ENCODE data around the gene OSBPL8. TPM values are rescaled to one million over a fixed set of nuclear protein-coding genes. Genes with fewer than 3 reads are reported as not detected.
A peak's percentile ranks its signal among the peaks of the same experiment; 100 is the strongest.

The OSBPL8 gene
- total and polyA plus RNA-seq, 2 donors (not counting 1 experiment from before 2014, with no cell fraction given) = 11.1 to 112 TPM

DNA sequence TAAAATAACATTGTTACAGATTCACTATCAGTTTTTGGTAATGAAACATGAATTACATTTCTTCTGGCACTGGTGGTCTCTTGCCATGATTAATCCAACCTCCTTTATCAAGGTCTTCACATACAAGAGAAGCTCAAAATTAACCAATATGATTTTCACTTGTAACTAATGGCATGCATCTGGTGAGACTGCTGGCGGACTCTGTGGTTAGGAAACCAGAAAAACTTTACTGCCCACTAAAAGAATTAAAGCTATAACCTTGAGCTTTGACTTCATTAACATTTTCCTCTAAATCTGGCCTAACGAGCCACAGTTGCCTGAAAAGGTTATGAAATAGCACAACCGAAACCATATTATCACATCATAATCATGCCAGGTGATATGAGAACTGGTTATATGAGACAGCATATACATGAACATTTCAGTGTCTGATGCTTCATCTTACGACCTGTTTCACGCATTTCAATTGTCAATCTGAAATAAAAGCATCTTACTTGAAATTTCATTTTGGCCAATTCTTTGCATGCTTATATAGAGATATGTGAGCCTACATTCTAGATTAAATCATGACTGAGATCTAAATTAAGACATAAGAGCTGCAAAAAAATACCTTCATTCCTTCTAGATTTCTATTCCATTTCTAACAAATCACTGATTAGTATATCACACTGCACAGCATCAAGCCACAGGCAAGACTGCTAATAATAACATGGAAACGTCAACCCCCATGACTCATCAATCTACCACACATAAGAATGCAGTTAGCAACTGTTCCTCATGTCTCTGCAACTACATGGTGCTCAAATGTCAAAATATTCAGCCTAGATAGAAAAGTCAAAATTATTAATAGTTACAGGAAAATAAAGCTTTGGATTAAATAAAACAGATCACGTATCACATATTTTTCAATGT is 89.3 kb downstream of the OSBPL8 start:
- Mint-ChIP-seq H3K27me3 (no peaks in the 10 kb centered on the region), H3K4me1 (peaks cover 11% of the 10 kb centered on the region), H3K9me3 (ENCODE audit: insufficient read depth) (no peaks in the 10 kb centered on the region), H3K27ac (no peak overlapping the region), H3K4me3 (no peak overlapping the region)
- TF ChIP-seq, protein P1, sequence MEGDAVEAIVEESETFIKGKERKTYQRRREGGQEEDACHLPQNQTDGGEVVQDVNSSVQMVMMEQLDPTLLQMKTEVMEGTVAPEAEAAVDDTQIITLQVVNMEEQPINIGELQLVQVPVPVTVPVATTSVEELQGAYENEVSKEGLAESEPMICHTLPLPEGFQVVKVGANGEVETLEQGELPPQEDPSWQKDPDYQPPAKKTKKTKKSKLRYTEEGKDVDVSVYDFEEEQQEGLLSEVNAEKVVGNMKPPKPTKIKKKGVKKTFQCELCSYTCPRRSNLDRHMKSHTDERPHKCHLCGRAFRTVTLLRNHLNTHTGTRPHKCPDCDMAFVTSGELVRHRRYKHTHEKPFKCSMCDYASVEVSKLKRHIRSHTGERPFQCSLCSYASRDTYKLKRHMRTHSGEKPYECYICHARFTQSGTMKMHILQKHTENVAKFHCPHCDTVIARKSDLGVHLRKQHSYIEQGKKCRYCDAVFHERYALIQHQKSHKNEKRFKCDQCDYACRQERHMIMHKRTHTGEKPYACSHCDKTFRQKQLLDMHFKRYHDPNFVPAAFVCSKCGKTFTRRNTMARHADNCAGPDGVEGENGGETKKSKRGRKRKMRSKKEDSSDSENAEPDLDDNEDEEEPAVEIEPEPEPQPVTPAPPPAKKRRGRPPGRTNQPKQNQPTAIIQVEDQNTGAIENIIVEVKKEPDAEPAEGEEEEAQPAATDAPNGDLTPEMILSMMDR (IDR thresholded peaks at IDR 0.05) = no peak
- TF ChIP-seq EZH2 (IDR thresholded peaks at IDR 0.05; ENCODE audit: borderline replicate concordance, insufficient read depth, low read depth, low read length, poor library complexity, severe bottlenecking) = no peak
- Histone ChIP-seq H3K4me1 (ENCODE audit: control insufficient read depth in 2 of 2, insufficient read depth in 2 of 2, low read length in 2 of 2) (peaks cover 4 to 13% of the 10 kb centered on the region in 2 donors), H3K9me3 (ENCODE audit: control extremely low read depth in 1 of 3, control insufficient read depth in 2 of 3, insufficient read depth in 1 of 3, low read length in 2 of 3) (peaks cover 0 to 1% (median 0%) of the 10 kb centered on the region in 3 donors), H3K27ac (ENCODE audit: low read length in 2 of 2) (no peak overlapping the region), H3K4me3 (ENCODE audit: control extremely low read depth in 1 of 5, extremely low read depth in 1 of 5, insufficient read depth in 1 of 5, low read depth in 2 of 5, low read length in 4 of 5) (no peak overlapping the region), H3K36me3 (replicated peaks in 1 of 2; ENCODE audit: control extremely low read depth in 1 of 2, control insufficient read depth in 1 of 2, extremely low read depth in 1 of 2, insufficient read depth in 2 of 2, low read length in 1 of 2) (no peaks in the 10 kb centered on the region), H4K20me1 (ENCODE audit: control insufficient read depth, insufficient read depth, low read length, poor library complexity, severe bottlenecking) (peaks cover 20% of the 10 kb centered on the region), H2AFZ (ENCODE audit: insufficient read depth, low read depth, low read length, poor library complexity, severe bottlenecking) (no peak overlapping the region), H3K27me3 (replicated peaks in 1 of 4; ENCODE audit: control extremely low read depth in 1 of 4, control insufficient read depth in 3 of 4, insufficient read depth in 4 of 4, low read length in 3 of 4) (no peaks in the 10 kb centered on the region), H3K9ac (ENCODE audit: low read length) (no peak overlapping the region), H3K4me2 (replicated peaks; ENCODE audit: low read depth, low read length, poor library complexity, severe bottlenecking) (no peak overlapping the region), H3K79me2 (ENCODE audit: control insufficient read depth, insufficient read depth, low read length) (peaks cover 60% of the 10 kb centered on the region)
- WGBS (ENCODE audit: insufficient coverage) = 50% methylated on average over 2 of the region's 7 CpGs
- intact Hi-C loops (cut with micrococcal nuclease) = loop anchor here (5.0 kb wide), 1 partner anchor 37 kb away; no protein-coding TSS in a partner anchor
- CTCF ChIA-PET = interaction anchor here (1.7 to 1.8 kb wide), 3 partner anchors 14 to 117 kb away, joined by 4 to 7 read pairs (median 5); no protein-coding TSS in a partner anchor
- no peak for DNase-seq
- ATAC-seq (ENCODE audit: low read depth) = peak; percentile 61
- POLR2A ChIA-PET = no interaction called here

- H2AFZ ChIP-seq (ENCODE audit: insufficient read depth, low read depth, low read length, poor library complexity, severe bottlenecking) = no peak overlapping the region
- H3K4me3 ChIP-seq (ENCODE audit: control extremely low read depth in 1 of 5, extremely low read depth in 1 of 5, insufficient read depth in 1 of 5, low read depth in 2 of 5, low read length in 4 of 5) = no peak overlapping the region
- intact Hi-C loops (cut with micrococcal nuclease) = no loop called here
- H3K27ac Mint-ChIP-seq = no peak overlapping the region
- H3K36me3 ChIP-seq (replicated peaks in 1 of 2; ENCODE audit: control extremely low read depth in 1 of 2, control insufficient read depth in 1 of 2, extremely low read depth in 1 of 2, insufficient read depth in 2 of 2, low read length in 1 of 2) = no peaks in the 10 kb centered on the region
- H3K27me3 ChIP-seq (replicated peaks in 1 of 4; ENCODE audit: control extremely low read depth in 1 of 4, control insufficient read depth in 3 of 4, insufficient read depth in 4 of 4, low read length in 3 of 4) = no peaks in the 10 kb centered on the region
- no peaks in the 10 kb centered on the region for H3K27me3 Mint-ChIP-seq
- H3K9me3 ChIP-seq (ENCODE audit: control extremely low read depth in 1 of 3, control insufficient read depth in 2 of 3, insufficient read depth in 1 of 3, low read length in 2 of 3) = no peaks in the 10 kb centered on the region
- no peak overlapping the region for H3K4me3 Mint-ChIP-seq
- no peak overlapping the region for H3K4me2 ChIP-seq (replicated peaks; ENCODE audit: low read depth, low read length, poor library complexity, severe bottlenecking)
- no peaks in the 10 kb centered on the region for H3K4me1 ChIP-seq (ENCODE audit: control insufficient read depth in 2 of 2, insufficient read depth in 2 of 2, low read length in 2 of 2)
- ChIA-PET CTCF (interaction anchor here (2.8 kb wide), 1 partner anchor 9 kb away, joined by 16 read pairs; no protein-coding TSS in a partner anchor), POLR2A (no interaction called here)
- WGBS (ENCODE audit: insufficient coverage) = 100% methylated on average over 2 of the region's 5 CpGs
- TF ChIP-seq EZH2 (IDR thresholded peaks at IDR 0.05; ENCODE audit: borderline replicate concordance, insufficient read depth, low read depth, low read length, poor library complexity, severe bottlenecking) = no peak
- TF ChIP-seq, protein P1 (IDR thresholded peaks at IDR 0.05) = no peak
- peaks cover 27% of the 10 kb centered on the region for H3K4me1 Mint-ChIP-seq
- no peak overlapping the region for H3K27ac ChIP-seq (ENCODE audit: low read length in 2 of 2)
- H3K79me2 ChIP-seq (ENCODE audit: control insufficient read depth, insufficient read depth, low read length) = peaks cover 57% of the 10 kb centered on the region
- H3K9me3 Mint-ChIP-seq (ENCODE audit: insufficient read depth) = no peaks in the 10 kb centered on the region
- DNase-seq (no peak), ATAC-seq (ENCODE audit: low read depth) (no peak)
- H3K9ac ChIP-seq (ENCODE audit: low read length) = no peak overlapping the region
- peaks cover 29% of the 10 kb centered on the region for H4K20me1 ChIP-seq (ENCODE audit: control insufficient read depth, insufficient read depth, low read length, poor library complexity, severe bottlenecking)
These were observed 94.9 kb downstream of the OSBPL8 start for GRCh38 chr12:76464631-76465166.

All from B cell (primary cell).